Mesothelial cell of epicardium (in vitro differentiated cells): ENCODE results near the gene BTG3. TPM values are rescaled to one million over a fixed set of nuclear protein-coding genes. Genes with fewer than 3 reads are reported as not detected.
A peak's percentile ranks its signal among the peaks of the same experiment; 100 is the strongest.

ENCODE experiments used
- DNase-seq, 2 experiments: peaks; one replicate each; pipeline ENCODE4 v3.0.0; 2021; ENCODE audit warnings: low spot score in 2 of 2; ENCODE audit not compliant: unreplicated experiment in 2 of 2
- H3K27ac Mint-ChIP-seq: 2 replicates; pipeline ENCODE4 v1.8.0; 2021; ENCODE audit warnings: mixed read lengths
- H3K27me3 Mint-ChIP-seq: 2 replicates; pipeline ENCODE4 v1.8.0; 2021; ENCODE audit warnings: low read depth, mixed read lengths
- H3K36me3 Mint-ChIP-seq: 2 replicates; pipeline ENCODE4 v1.8.0; 2021; ENCODE audit warnings: mixed read lengths
- H3K4me1 Mint-ChIP-seq: 2 replicates; pipeline ENCODE4 v1.8.0; 2021; ENCODE audit warnings: mixed read lengths
- H3K4me3 Mint-ChIP-seq: 2 replicates; pipeline ENCODE4 v1.8.0; 2021; ENCODE audit warnings: mild to moderate bottlenecking, moderate library complexity, mixed read lengths
- H3K9me3 Mint-ChIP-seq: 2 replicates; pipeline ENCODE4 v1.8.0; 2021; ENCODE audit warnings: mixed read lengths
- CTCF ChIP-seq: fragments of 200-600 bp; sonication (generic); IDR thresholded peaks from one replicate; pipeline ENCODE4 v1.5.0; 2021; ENCODE audit warnings: antibody characterized with exemption; ENCODE audit not compliant: unreplicated experiment
- total RNA-seq: library from RNA; stranded (reverse); gene quantifications from 3 replicates; pipeline ENCODE4 v1.2.1, GENCODE V29; 2021

The BTG3 gene
- total RNA-seq, 1 donor from 2014 or later = 41.1 TPM

- Mint-ChIP-seq H3K27ac (peak overlapping the region; percentile 63), H3K9me3 (no peaks in the 10 kb centered on the region), H3K36me3 (peaks cover 12% of the 10 kb centered on the region), H3K4me3 (no peak overlapping the region), H3K27me3 (no peaks in the 10 kb centered on the region), H3K4me1 (no peaks in the 10 kb centered on the region)
- DNase-seq = no peak
- TF ChIP-seq CTCF = no peak
Observed at GRCh38 chr21:17554679-17555465, 57.8 kb downstream of the BTG3 start.

- Mint-ChIP-seq H3K9me3 (no peaks in the 10 kb centered on the region), H3K27me3 (no peaks in the 10 kb centered on the region), H3K4me1 (no peaks in the 10 kb centered on the region), H3K4me3 (no peak overlapping the region), H3K36me3 (peaks cover 12% of the 10 kb centered on the region), H3K27ac (no peak overlapping the region)
- TF ChIP-seq CTCF = no peak
- DNase-seq = no peak
Observed at GRCh38 chr21:17554120-17554519, 58.6 kb downstream of the BTG3 start.

- H3K9me3 Mint-ChIP-seq = no peaks in the 10 kb centered on the region
- H3K36me3 Mint-ChIP-seq = peaks cover 16% of the 10 kb centered on the region
- no peak overlapping the region for H3K4me3 Mint-ChIP-seq
- H3K27ac Mint-ChIP-seq = no peak overlapping the region
- no peaks in the 10 kb centered on the region for H3K4me1 Mint-ChIP-seq
- no peak for TF ChIP-seq CTCF
- H3K27me3 Mint-ChIP-seq = no peaks in the 10 kb centered on the region
- no peak for DNase-seq
Observed at GRCh38 chr21:17552410-17552809, 60.3 kb downstream of the BTG3 start.

GRCh38 chr21:17550671-17551308 is 61.9 kb downstream of the BTG3 start:
- Mint-ChIP-seq H3K36me3 (peaks cover 25% of the 10 kb centered on the region), H3K4me1 (no peaks in the 10 kb centered on the region), H3K27me3 (no peaks in the 10 kb centered on the region), H3K4me3 (no peak overlapping the region), H3K27ac (no peak overlapping the region), H3K9me3 (no peaks in the 10 kb centered on the region)
- TF ChIP-seq CTCF = no peak
- DNase-seq = no peak

- Mint-ChIP-seq H3K27me3 (no peaks in the 10 kb centered on the region), H3K9me3 (no peaks in the 10 kb centered on the region), H3K36me3 (peaks cover 24% of the 10 kb centered on the region), H3K4me3 (no peak overlapping the region), H3K4me1 (no peaks in the 10 kb centered on the region), H3K27ac (no peak overlapping the region)
- no peak for DNase-seq
- no peak for TF ChIP-seq CTCF
Observed at GRCh38 chr21:17548262-17548661, 64.4 kb downstream of the BTG3 start.
